Measurements from ENCODE around the gene ZNF276. TPM values are rescaled to one million over a fixed set of nuclear protein-coding genes. Genes with fewer than 3 reads are reported as not detected.

The ZNF276 gene
- polyA plus RNA-seq, 1 of the 3 experiments (the other 2 are of a cell fraction): 24.9 TPM

DNA sequence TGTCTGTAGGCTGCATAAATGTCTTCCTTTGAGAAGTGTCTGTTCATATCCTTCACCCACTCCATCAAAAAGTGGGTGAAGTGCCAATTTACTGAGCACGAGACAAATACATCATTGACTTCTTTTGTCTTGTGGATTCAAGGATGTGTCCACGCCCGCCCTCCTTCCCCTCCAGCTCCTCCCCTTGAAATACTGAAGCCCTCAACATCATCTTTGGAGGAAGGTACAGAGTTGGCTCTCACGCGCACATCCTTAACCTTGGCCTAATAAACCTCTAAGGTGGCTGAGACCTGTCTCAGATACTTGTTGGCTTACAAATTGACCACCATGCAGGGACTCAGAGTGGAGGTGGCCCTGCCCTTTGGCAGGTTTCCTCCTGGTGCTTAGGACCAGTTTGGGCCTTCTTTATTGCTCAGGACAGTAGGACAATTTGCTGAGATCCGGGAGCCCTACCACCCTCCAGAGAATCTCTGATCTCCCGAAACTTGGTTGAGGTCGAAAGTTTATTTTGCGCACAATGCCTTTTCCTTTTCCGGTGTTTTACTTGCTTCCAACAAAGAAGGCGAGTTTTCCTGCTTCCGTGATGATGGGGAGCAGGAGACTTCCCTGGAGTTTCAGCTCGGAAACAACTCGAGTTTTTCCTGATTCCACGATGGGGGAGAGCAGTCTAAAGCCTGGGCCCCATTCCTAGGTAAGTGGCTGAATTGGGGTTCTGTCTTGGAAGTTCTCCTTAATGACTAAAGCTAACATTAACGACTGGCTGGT, 49.0 kb upstream of the ZNF276 start (continued):
- TF ChIP-seq, protein P1, sequence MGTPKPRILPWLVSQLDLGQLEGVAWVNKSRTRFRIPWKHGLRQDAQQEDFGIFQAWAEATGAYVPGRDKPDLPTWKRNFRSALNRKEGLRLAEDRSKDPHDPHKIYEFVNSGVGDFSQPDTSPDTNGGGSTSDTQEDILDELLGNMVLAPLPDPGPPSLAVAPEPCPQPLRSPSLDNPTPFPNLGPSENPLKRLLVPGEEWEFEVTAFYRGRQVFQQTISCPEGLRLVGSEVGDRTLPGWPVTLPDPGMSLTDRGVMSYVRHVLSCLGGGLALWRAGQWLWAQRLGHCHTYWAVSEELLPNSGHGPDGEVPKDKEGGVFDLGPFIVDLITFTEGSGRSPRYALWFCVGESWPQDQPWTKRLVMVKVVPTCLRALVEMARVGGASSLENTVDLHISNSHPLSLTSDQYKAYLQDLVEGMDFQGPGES (IDR thresholded peaks at IDR 0.05; ENCODE audit: low read depth, low read length): no peak
- no peak for TF ChIP-seq TEAD4 (IDR thresholded peaks at IDR 0.05; ENCODE audit: borderline replicate concordance, insufficient read depth)
- no peak for TF ChIP-seq MXI1 (IDR thresholded peaks at IDR 0.05; ENCODE audit: low read depth, low read length)
- no peak for TF ChIP-seq EP300 (IDR thresholded peaks at IDR 0.05; ENCODE audit: borderline replicate concordance in 1 of 2, low read depth in 1 of 2, low read length in 1 of 2)
- TF ChIP-seq GATA2 (CRISPR knock-in tag; IDR thresholded peaks at IDR 0.05): no peak
- no peak for TF ChIP-seq CHD2 (IDR thresholded peaks at IDR 0.05; ENCODE audit: low read length, partially characterized antibody)
- TF ChIP-seq EZH2phosphoT487 (IDR thresholded peaks at IDR 0.05; ENCODE audit: borderline replicate concordance, low read depth): no peak
- no peak for TF ChIP-seq MEF2A (IDR thresholded peaks at IDR 0.05; ENCODE audit: borderline replicate concordance, low read depth)
- no peak for TF ChIP-seq GABPA (IDR thresholded peaks at IDR 0.05; ENCODE audit: low read depth)

- WGBS (ENCODE audit: low lambda C conversion rate): 84% methylated on average over 2 of the region's 2 CpGs
- Histone ChIP-seq H3K79me2 (ENCODE audit: insufficient read depth) (no peaks in the 10 kb centered on the region), H3K4me3 (ENCODE audit: low read depth in 2 of 2, low read length in 1 of 2) (no peak overlapping the region), H3K27ac (ENCODE audit: low read depth in 2 of 2, low read length in 1 of 2) (no peak overlapping the region), H4K20me1 (ENCODE audit: insufficient read depth) (no peaks in the 10 kb centered on the region), H2AFZ (ENCODE audit: low read depth) (no peak overlapping the region), H3K9me3 (peaks cover 14% of the 10 kb centered on the region; the same call in 1 of the 2 replicates), H3K4me2 (no peak overlapping the region), H3K4me1 (ENCODE audit: control insufficient read depth in 1 of 2, insufficient read depth in 2 of 2, low read depth in 1 of 2, low read length in 1 of 2) (no peaks in the 10 kb centered on the region), H3F3A (replicated peaks; ENCODE audit: insufficient read depth) (no peaks in the 10 kb centered on the region), H3K9me2 (no peaks in the 10 kb centered on the region), H3K36me3 (replicated peaks in 1 of 2; ENCODE audit: control insufficient read depth in 1 of 2, insufficient read depth in 2 of 2, low read length in 1 of 2) (no peaks in the 10 kb centered on the region), H3K27me3 (ENCODE audit: insufficient read depth) (no peaks in the 10 kb centered on the region), H3K9ac (no peak overlapping the region)
- no peak for TF ChIP-seq FOXJ3 (CRISPR knock-in tag; IDR thresholded peaks at IDR 0.05)
- no peak for TF ChIP-seq MXI1 (IDR thresholded peaks at IDR 0.05; ENCODE audit: low read depth, low read length)
- TF ChIP-seq YY1 (IDR thresholded peaks at IDR 0.05; ENCODE audit: low read depth): peak; percentile 33; the same call in 1 of the 2 replicates
- no peak for TF ChIP-seq FOXM1 (IDR thresholded peaks at IDR 0.05; ENCODE audit: low read depth)
- no peak for TF ChIP-seq CTCF (IDR thresholded peaks at IDR 0.05)
- CTCF ChIA-PET: no interaction called here
- DNase-seq: no peak
- POLR2A ChIA-PET: no interaction called here
These were observed 43.1 kb upstream of the ZNF276 start for GRCh38 chr16:89678258-89678657.

Measured in SK-N-SH (cell line).